ENCODE data around the gene RBCK1. TPM values are rescaled to one million over a fixed set of nuclear protein-coding genes. Genes with fewer than 3 reads are reported as not detected.

Gene RBCK1
- total and polyA plus RNA-seq, 7 donors = 34.1 to 52.5 (median 43.1) TPM

DNA sequence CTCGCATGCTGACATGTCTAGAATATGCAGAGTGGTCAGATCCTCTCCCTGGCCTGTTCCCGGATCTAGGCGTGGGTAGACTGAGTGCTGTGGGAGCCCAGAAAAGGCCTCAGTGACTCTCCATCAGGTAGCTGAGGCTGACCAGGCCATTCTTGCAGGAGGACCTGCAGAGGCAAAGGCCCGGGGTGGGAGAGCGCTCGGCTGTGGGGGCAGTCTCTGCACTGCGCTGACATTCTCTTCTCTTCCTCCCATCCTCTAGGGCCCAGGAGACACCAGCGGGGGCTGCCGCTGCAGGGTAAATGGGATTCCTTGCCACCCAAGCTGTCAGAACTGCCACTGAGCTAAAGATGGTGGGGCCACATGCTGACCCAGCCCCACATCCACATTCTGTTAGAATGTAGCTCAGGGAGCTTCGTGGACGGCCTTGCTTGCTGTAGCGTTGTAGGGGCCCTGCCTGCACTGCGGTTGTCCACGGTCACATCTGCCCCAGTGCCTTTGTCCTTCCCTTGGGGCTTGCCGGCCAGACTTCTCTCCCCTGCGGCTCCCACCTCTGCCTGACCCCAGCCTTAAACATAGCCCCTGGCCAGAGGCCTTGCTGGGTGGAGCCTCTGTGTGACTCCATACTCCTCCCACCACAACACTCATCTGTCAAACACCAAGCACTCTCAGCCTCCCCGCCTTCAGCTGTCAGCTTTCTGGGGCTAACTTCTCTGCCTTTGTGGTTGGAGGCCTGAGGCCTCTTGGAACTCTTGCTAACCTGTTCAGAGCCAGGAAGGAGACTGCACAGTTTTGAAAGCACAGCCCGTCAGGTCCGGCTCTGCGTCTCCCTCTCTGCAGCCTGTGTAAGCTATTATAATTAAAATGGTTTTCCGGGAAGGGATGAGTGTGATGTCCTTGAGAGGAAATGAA is 22.2 kb downstream of the RBCK1 start:
- 78 to 84% (median 83%) methylated on average over 21 of the region's 21 CpGs for WGBS, 3 donors
- H3K36me3 ChIP-seq (ENCODE audit: insufficient read depth in 1 of 2, low read depth in 1 of 2) = peaks cover 0 to 73% of the 10 kb centered on the region in 2 donors
- no peaks in the 10 kb centered on the region for H3K27me3 ChIP-seq (ENCODE audit: insufficient read depth in 3 of 3, low read length in 2 of 3)
- H3K4me3 ChIP-seq = no peak overlapping the region
- no peak for TF ChIP-seq CTCF (IDR thresholded peaks at IDR 0.05)
- intact Hi-C loops (cut with DNase I) = loop anchor here in 1 of 2 donors (5.0 kb wide), 1 partner anchor 78 kb away; no protein-coding TSS in a partner anchor
- no peak overlapping the region for H3K27ac ChIP-seq
- DNase-seq (no peak), ATAC-seq (no peak)
- peaks cover 15% of the 10 kb centered on the region for H3K4me1 ChIP-seq
- H3K9me3 ChIP-seq = no peaks in the 10 kb centered on the region

GRCh38 chr20:431012-431904 is 23.2 kb downstream of the RBCK1 start:
- intact Hi-C loops (cut with DNase I) = loop anchor here in 1 of 2 donors (5.0 kb wide), 1 partner anchor 79 kb away; no protein-coding TSS in a partner anchor
- 55 to 70% (median 62%) methylated on average over 16 to 17 of the region's 17 CpGs for WGBS, 3 donors

DNA sequence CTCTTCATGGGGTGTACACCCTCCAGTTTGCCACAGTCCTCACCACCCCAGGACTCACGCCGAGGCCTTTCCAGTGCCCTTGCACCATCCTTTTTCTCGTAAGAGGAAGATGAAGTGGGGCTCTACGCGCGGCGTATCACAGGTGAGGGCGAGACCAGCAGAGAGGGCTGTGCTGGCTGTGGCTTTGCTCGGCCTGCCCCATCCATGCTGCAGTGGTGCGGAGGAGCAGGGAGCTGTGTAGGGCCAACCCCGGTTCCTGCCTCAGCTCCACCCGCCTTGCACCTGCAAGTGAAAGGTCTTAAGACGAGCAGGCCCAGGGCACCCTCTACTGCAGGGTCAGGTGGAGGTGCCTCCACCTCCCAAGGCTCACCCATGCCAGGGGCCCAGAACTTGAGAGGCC is 24.1 kb downstream of the RBCK1 start:
- TF ChIP-seq CTCF (IDR thresholded peaks at IDR 0.05) = no peak
- DNase-seq = no peak
- Histone ChIP-seq H3K4me3 (no peak overlapping the region), H3K9me3 (no peaks in the 10 kb centered on the region), H3K36me3 (ENCODE audit: insufficient read depth in 1 of 2, low read depth in 1 of 2) (peaks cover 4 to 83% of the 10 kb centered on the region in 2 donors), H3K27ac (no peak overlapping the region), H3K4me1 (peaks cover 15% of the 10 kb centered on the region), H3K27me3 (ENCODE audit: insufficient read depth in 3 of 3, low read length in 2 of 3) (no peaks in the 10 kb centered on the region)
- intact Hi-C loops (cut with DNase I) = loop anchor here in 1 of 2 donors (5.0 kb wide), 1 partner anchor 80 kb away; no protein-coding TSS in a partner anchor
- 91 to 96% (median 92%) methylated on average over 13 of the region's 13 CpGs for WGBS, 3 donors
- ATAC-seq = no peak

More at GRCh38 chr20:431012-431904, 23.2 kb downstream of the RBCK1 start:
- no peaks in the 10 kb centered on the region for H3K9me3 ChIP-seq
- DNase-seq = peak; percentile 53 to 79
- H3K4me1 ChIP-seq = peaks cover 15% of the 10 kb centered on the region
- H3K27me3 ChIP-seq (ENCODE audit: insufficient read depth in 3 of 3, low read length in 2 of 3) = no peaks in the 10 kb centered on the region
- H3K36me3 ChIP-seq (ENCODE audit: insufficient read depth in 1 of 2, low read depth in 1 of 2) = peaks cover 4 to 78% of the 10 kb centered on the region in 2 donors
- TF ChIP-seq CTCF (IDR thresholded peaks at IDR 0.05) = peak; percentile 54
- ATAC-seq = peak; percentile 66 to 84 (median 78)
- H3K4me3 ChIP-seq = no peak overlapping the region
- no peak overlapping the region for H3K27ac ChIP-seq

GRCh38 chr20:432677-433299 is 24.7 kb downstream of the RBCK1 start:
- DNase-seq = no peak
- intact Hi-C loops (cut with DNase I) = loop anchor here in 1 of 2 donors (5.0 kb wide), 1 partner anchor 80 kb away; no protein-coding TSS in a partner anchor
- peaks cover 4 to 83% of the 10 kb centered on the region in 2 donors for H3K36me3 ChIP-seq (ENCODE audit: insufficient read depth in 1 of 2, low read depth in 1 of 2)
- peak overlapping the region; percentile 68 for H3K27ac ChIP-seq
- 72 to 92% (median 75%) methylated on average over 11 of the region's 11 CpGs for WGBS, 3 donors
- peaks cover 18% of the 10 kb centered on the region for H3K4me1 ChIP-seq
- no peaks in the 10 kb centered on the region for H3K9me3 ChIP-seq
- H3K4me3 ChIP-seq = no peak overlapping the region
- no peaks in the 10 kb centered on the region for H3K27me3 ChIP-seq (ENCODE audit: insufficient read depth in 3 of 3, low read length in 2 of 3)
- ATAC-seq = peak in 2 of 4 donors; percentile 9 to 22
- TF ChIP-seq CTCF (IDR thresholded peaks at IDR 0.05) = no peak
